ENCODE results near the gene GPX1.

GRCh38 chr3:49399461-49399860, 41.3 kb upstream of the GPX1 start:
- TF ChIP-seq SIN3A (IDR thresholded peaks at IDR 0.05; ENCODE audit: borderline replicate concordance, insufficient read depth, low read length) (no peak), POLR2AphosphoS5 (IDR thresholded peaks at IDR 0.05; ENCODE audit: low read depth, low read length) (no peak), TAF1 (IDR thresholded peaks at IDR 0.05; ENCODE audit: borderline replicate concordance, insufficient read depth, low read length) (no peak)

All from PFSK-1 (cell line).